Endodermal cell (in vitro differentiated cells): ENCODE measurements around the gene SEMA3G. TPM values are rescaled to one million over a fixed set of nuclear protein-coding genes. Genes with fewer than 3 reads are reported as not detected.

Experiments used
- DNase-seq: peaks from one replicate; pipeline ENCODE4 v3.0.0-alpha.2; 2017
- H3K27ac ChIP-seq: 2 replicates; pipeline ENCODE4 v1.5.1; 2013; ENCODE audit warnings: mild to moderate bottlenecking, low read depth, low read length, moderate library complexity
- H3K27me3 ChIP-seq: 2 replicates; pipeline ENCODE4 v1.6.1; 2013; ENCODE audit warnings: mild to moderate bottlenecking, low read length, moderate library complexity; ENCODE audit not compliant: insufficient read depth, control insufficient read depth, poor library complexity, severe bottlenecking
- H3K36me3 ChIP-seq: 2 replicates; pipeline ENCODE4 v1.7.0; 2013; ENCODE audit warnings: mild to moderate bottlenecking, low read length, moderate library complexity; ENCODE audit not compliant: control insufficient read depth, insufficient read depth
- H3K4me1 ChIP-seq: one replicate; pipeline ENCODE4 v1.7.0; 2013; ENCODE audit warnings: low read length; ENCODE audit not compliant: control insufficient read depth, insufficient read depth
- H3K4me3 ChIP-seq: 2 replicates; pipeline ENCODE4 v1.5.1; 2013; ENCODE audit warnings: mild to moderate bottlenecking, low read length, moderate library complexity
- H3K9ac ChIP-seq: 2 replicates; pipeline ENCODE4 v1.6.1; 2013; ENCODE audit warnings: mild to moderate bottlenecking, low read length, moderate library complexity; ENCODE audit not compliant: poor library complexity, severe bottlenecking; ENCODE audit errors: extremely low read depth
- H3K9me3 ChIP-seq: 2 replicates; pipeline ENCODE4 v1.6.1; 2013; ENCODE audit warnings: mild to moderate bottlenecking, low read length, moderate library complexity; ENCODE audit not compliant: control insufficient read depth
- H3K27ac Mint-ChIP-seq: 2 replicates; pipeline ENCODE4 v1.8.0; 2020; ENCODE audit warnings: mixed read lengths
- H3K27me3 Mint-ChIP-seq: 2 replicates; pipeline ENCODE4 v1.8.0; 2021; ENCODE audit warnings: mild to moderate bottlenecking, mixed read lengths; ENCODE audit not compliant: insufficient read depth
- H3K36me3 Mint-ChIP-seq: 2 replicates; pipeline ENCODE4 v1.8.0; 2020; ENCODE audit warnings: low read depth, mixed read lengths
- H3K4me1 Mint-ChIP-seq: 2 replicates; pipeline ENCODE4 v1.8.0; 2020; ENCODE audit warnings: mixed read lengths
- H3K4me3 Mint-ChIP-seq: 2 replicates; pipeline ENCODE4 v1.8.0; 2020; ENCODE audit warnings: mild to moderate bottlenecking, moderate library complexity, mixed read lengths
- H3K9me3 Mint-ChIP-seq: 2 replicates; pipeline ENCODE4 v1.8.0; 2020; ENCODE audit warnings: mild to moderate bottlenecking, mixed read lengths
- WGBS, 2 experiments: methylation state at CpG; one replicate each; pipeline versions ENCODE4 v1.1.5 to v1.1.7; 2013; ENCODE audit warnings: missing lambda C conversion rate in 2 of 2, mixed read lengths in 1 of 2; ENCODE audit not compliant: insufficient coverage in 1 of 2, insufficient read length in 1 of 2; 5-methylcytosine and 5-hydroxymethylcytosine counted together
- total RNA-seq, 2 donors: library from RNA; stranded (reverse); fragmentation: NEBNext Ultra II Directional in 1 of 2; extraction: Animal tissue kit (Norgen Biotek cat#: 25700) in 1 of 2; gene quantifications; 2 replicates in 1 of 2; 3 replicates in 1 of 2; pipeline ENCODE4 v1.2.1, GENCODE V29; 2021
- TF ChIP-seq, protein P1 (sequence below): fragments of 200-600 bp; sonication (generic); conservative IDR thresholded peaks from 2 replicates; pipeline ENCODE4 v1.5.0; 2021; ENCODE audit warnings: antibody characterized with exemption, mild to moderate bottlenecking

The SEMA3G gene
- total RNA-seq, 2 donors from 2014 or later = 2.5 to 8.6 TPM

DNA sequence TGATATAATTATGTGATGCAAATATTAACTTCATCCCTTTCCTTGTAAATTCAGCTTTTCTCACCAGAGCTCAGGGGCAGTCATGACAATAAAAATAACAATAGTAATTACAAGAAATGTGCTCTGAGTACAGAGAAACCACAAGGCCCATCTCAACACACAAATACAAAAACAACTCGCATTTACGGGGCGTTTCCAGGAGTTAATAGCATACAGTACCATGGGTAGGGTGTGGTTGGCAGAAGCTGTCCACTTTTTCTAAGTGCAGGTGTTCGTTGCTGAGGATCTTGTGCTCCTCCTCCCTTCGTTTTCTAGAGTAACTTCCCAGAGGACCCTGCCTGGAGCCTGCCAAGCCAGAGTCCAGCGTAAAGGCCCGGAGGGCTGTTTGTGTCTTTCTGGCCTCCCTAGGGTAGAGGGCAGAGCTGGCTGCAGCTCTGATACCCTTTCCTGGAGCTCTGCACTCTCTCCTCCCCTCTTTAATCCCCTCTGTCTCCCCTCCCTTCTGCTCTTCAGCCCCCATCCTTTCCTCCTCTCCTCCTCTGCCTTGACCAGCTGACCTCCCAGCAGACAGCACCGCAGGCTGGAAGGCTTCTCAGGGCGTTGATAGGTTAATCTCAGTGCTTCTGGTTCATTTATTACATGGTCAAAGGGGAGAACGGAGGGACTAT is 11.4 kb downstream of the SEMA3G start:
- Histone ChIP-seq H3K9ac (no peak overlapping the region), H3K4me3 (no peak overlapping the region), H3K27ac (no peak overlapping the region), H3K9me3 (no peaks in the 10 kb centered on the region), H3K4me1 (peaks cover 12% of the 10 kb centered on the region), H3K27me3 (no peaks in the 10 kb centered on the region), H3K36me3 (no peaks in the 10 kb centered on the region)
- H3K4me1 Mint-ChIP-seq = peaks cover 29% of the 10 kb centered on the region
- 89 to 92% methylated on average over 8 to 10 of the region's 10 CpGs for WGBS, 2 experiments
- no peak overlapping the region for H3K4me3 Mint-ChIP-seq
- TF ChIP-seq, protein P1, sequence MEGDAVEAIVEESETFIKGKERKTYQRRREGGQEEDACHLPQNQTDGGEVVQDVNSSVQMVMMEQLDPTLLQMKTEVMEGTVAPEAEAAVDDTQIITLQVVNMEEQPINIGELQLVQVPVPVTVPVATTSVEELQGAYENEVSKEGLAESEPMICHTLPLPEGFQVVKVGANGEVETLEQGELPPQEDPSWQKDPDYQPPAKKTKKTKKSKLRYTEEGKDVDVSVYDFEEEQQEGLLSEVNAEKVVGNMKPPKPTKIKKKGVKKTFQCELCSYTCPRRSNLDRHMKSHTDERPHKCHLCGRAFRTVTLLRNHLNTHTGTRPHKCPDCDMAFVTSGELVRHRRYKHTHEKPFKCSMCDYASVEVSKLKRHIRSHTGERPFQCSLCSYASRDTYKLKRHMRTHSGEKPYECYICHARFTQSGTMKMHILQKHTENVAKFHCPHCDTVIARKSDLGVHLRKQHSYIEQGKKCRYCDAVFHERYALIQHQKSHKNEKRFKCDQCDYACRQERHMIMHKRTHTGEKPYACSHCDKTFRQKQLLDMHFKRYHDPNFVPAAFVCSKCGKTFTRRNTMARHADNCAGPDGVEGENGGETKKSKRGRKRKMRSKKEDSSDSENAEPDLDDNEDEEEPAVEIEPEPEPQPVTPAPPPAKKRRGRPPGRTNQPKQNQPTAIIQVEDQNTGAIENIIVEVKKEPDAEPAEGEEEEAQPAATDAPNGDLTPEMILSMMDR = no peak
- H3K27ac Mint-ChIP-seq = no peak overlapping the region
- DNase-seq = peak; percentile 39
- H3K9me3 Mint-ChIP-seq = no peaks in the 10 kb centered on the region
- H3K36me3 Mint-ChIP-seq = no peaks in the 10 kb centered on the region
- no peaks in the 10 kb centered on the region for H3K27me3 Mint-ChIP-seq

DNA sequence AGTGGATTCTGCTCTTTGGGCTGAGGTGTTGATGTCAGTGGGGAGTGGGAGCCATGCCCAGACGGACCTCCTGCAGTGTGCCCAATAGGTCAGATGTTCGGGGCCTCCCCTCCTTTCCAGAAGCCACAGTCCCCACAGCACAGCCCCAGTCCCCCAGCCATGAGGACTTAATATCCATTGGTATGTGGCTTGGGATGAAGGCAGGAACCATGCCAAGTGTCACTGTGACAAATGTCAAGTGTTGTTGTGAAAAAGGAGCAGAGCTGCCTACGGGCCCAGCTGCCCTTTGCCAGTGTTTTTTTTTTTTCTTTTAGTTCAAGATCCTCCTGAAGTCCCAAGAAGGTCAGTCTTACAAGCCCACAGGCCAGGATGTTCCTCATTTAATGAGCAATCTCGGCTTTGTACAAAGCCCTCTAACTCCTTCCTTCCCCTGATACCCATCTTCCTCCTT is 12.2 kb downstream of the SEMA3G start:
- no peak overlapping the region for H3K4me3 Mint-ChIP-seq
- peak; percentile 36 for DNase-seq
- H3K4me1 Mint-ChIP-seq = peaks cover 29% of the 10 kb centered on the region
- H3K36me3 ChIP-seq = no peaks in the 10 kb centered on the region
- H3K27ac ChIP-seq = no peak overlapping the region
- no peak overlapping the region for H3K9ac ChIP-seq
- TF ChIP-seq, protein P1 = no peak
- no peaks in the 10 kb centered on the region for H3K36me3 Mint-ChIP-seq
- H3K4me3 ChIP-seq = no peak overlapping the region
- peaks cover 12% of the 10 kb centered on the region for H3K4me1 ChIP-seq
- H3K27ac Mint-ChIP-seq = no peak overlapping the region
- H3K27me3 Mint-ChIP-seq = no peaks in the 10 kb centered on the region
- H3K9me3 ChIP-seq = no peaks in the 10 kb centered on the region
- no peaks in the 10 kb centered on the region for H3K27me3 ChIP-seq
- 94% methylated on average over 2 to 4 of the region's 4 CpGs for WGBS, 2 experiments
- no peaks in the 10 kb centered on the region for H3K9me3 Mint-ChIP-seq

DNA sequence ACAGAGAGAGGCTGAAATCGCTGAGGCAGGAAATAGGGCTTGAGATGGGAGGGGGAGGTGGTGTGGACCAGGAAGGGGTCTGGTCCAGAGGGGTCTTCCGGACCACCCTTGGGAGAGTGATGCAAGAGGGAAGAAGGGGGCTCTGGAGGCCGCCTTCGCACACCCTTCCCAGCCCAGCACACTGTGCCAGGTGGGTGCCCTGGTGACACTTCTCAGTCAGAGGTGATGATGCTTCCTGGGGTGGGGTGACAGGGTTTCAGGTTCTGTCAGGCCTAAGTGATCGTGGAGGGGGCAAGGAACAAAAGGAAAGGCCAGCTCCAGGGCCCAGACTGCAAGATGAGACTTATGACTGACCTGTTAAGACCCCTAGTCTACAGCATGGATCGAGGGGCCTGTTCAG is 12.7 kb downstream of the SEMA3G start:
- Mint-ChIP-seq H3K27ac (no peak overlapping the region), H3K4me1 (peaks cover 29% of the 10 kb centered on the region), H3K27me3 (no peaks in the 10 kb centered on the region), H3K9me3 (no peaks in the 10 kb centered on the region), H3K4me3 (no peak overlapping the region), H3K36me3 (no peaks in the 10 kb centered on the region)
- WGBS, 2 experiments = 89 to 94% methylated on average over 2 to 6 of the region's 6 CpGs
- Histone ChIP-seq H3K36me3 (no peaks in the 10 kb centered on the region), H3K27me3 (no peaks in the 10 kb centered on the region), H3K4me3 (no peak overlapping the region), H3K9me3 (no peaks in the 10 kb centered on the region), H3K27ac (no peak overlapping the region), H3K4me1 (peaks cover 12% of the 10 kb centered on the region), H3K9ac (no peak overlapping the region)
- TF ChIP-seq, protein P1 = no peak
- peak; percentile 36 for DNase-seq
